Neutrophil (primary cell): Measurements from ENCODE around the gene LSR.

Experiments used
- H3K27ac ChIP-seq: fragments of 200-600 bp; sonication (generic); 2 replicates; pipeline ENCODE4 v1.5.1; 2016; ENCODE audit warnings: mild to moderate bottlenecking, moderate library complexity
- H3K27me3 ChIP-seq: fragments of 200-600 bp; sonication (generic); 2 replicates; pipeline ENCODE4 v1.6.0; 2016; ENCODE audit warnings: mild to moderate bottlenecking
- H3K36me3 ChIP-seq: fragments of 200-600 bp; sonication (generic); 2 replicates; pipeline ENCODE4 v1.5.1; 2017
- H3K4me1 ChIP-seq, 2 experiments: fragments of 200-600 bp in 1 of 2; sonication (generic) in 1 of 2; 1 replicate in 1 of 2; 2 replicates in 1 of 2; pipeline versions ENCODE4 v1.5.1 to v1.6.1; 2013 to 2016; ENCODE audit warnings: low read depth in 1 of 2, low read length in 1 of 2, mild to moderate bottlenecking in 1 of 2, moderate library complexity in 1 of 2; ENCODE audit not compliant: control insufficient read depth in 1 of 2, insufficient read depth in 1 of 2
- H3K4me3 ChIP-seq, 2 experiments: fragments of 200-600 bp in 1 of 2; sonication (generic) in 1 of 2; 1 replicate in 1 of 2; 2 replicates in 1 of 2; pipeline ENCODE4 v1.5.1; 2013 to 2016; ENCODE audit warnings: low read depth in 1 of 2, low read length in 1 of 2, mild to moderate bottlenecking in 1 of 2, moderate library complexity in 1 of 2
- H3K9me3 ChIP-seq: fragments of 200-600 bp; sonication (generic); 2 replicates; pipeline ENCODE4 v1.5.1; 2016
- TF ChIP-seq, protein P1 (sequence below): fragments of 200-600 bp; sonication (generic); IDR thresholded peaks from 2 replicates; pipeline ENCODE4 v1.5.1; 2016; ENCODE audit warnings: antibody characterized with exemption

The LSR gene

DNA sequence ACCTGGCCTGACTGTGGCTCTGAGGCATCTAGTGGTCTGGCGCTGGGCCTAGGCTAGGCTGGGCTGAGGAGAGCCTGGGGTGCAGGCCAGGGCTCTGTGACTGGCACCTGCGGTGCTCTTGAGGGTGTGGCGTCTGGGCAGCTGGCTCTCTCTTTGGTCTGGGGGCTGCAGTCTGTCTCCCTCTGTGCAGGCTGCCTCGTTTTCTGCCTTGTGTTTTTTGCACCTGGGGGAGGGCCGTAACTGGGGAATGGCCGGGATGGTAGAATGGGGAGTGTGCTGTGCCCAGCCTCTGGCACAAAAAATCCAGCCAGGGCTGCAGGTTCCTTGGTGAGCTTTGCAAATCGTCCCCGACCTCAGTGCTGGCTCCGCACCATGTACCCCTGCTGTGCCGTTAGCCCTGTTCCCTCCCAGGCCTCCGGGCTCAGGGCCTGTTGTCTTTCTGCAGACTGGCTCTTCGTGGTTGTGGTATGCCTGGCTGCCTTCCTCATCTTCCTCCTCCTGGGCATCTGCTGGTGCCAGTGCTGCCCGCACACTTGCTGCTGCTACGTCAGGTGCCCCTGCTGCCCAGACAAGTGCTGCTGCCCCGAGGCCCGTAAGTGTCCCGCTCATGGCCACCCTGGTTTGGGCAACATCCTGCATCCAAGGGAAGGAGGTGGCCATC, 13.4 kb downstream of the LSR start:
- H3K4me3 ChIP-seq, result no peak overlapping the region
- H3K9me3 ChIP-seq, result no peaks in the 10 kb centered on the region
- TF ChIP-seq, protein P1, sequence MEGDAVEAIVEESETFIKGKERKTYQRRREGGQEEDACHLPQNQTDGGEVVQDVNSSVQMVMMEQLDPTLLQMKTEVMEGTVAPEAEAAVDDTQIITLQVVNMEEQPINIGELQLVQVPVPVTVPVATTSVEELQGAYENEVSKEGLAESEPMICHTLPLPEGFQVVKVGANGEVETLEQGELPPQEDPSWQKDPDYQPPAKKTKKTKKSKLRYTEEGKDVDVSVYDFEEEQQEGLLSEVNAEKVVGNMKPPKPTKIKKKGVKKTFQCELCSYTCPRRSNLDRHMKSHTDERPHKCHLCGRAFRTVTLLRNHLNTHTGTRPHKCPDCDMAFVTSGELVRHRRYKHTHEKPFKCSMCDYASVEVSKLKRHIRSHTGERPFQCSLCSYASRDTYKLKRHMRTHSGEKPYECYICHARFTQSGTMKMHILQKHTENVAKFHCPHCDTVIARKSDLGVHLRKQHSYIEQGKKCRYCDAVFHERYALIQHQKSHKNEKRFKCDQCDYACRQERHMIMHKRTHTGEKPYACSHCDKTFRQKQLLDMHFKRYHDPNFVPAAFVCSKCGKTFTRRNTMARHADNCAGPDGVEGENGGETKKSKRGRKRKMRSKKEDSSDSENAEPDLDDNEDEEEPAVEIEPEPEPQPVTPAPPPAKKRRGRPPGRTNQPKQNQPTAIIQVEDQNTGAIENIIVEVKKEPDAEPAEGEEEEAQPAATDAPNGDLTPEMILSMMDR, result no peak
- H3K36me3 ChIP-seq, result no peaks in the 10 kb centered on the region
- peaks cover 23 to 26% of the 10 kb centered on the region in 2 experiments for H3K4me1 ChIP-seq
- peaks cover 30% of the 10 kb centered on the region for H3K27me3 ChIP-seq
- no peak overlapping the region for H3K27ac ChIP-seq

DNA sequence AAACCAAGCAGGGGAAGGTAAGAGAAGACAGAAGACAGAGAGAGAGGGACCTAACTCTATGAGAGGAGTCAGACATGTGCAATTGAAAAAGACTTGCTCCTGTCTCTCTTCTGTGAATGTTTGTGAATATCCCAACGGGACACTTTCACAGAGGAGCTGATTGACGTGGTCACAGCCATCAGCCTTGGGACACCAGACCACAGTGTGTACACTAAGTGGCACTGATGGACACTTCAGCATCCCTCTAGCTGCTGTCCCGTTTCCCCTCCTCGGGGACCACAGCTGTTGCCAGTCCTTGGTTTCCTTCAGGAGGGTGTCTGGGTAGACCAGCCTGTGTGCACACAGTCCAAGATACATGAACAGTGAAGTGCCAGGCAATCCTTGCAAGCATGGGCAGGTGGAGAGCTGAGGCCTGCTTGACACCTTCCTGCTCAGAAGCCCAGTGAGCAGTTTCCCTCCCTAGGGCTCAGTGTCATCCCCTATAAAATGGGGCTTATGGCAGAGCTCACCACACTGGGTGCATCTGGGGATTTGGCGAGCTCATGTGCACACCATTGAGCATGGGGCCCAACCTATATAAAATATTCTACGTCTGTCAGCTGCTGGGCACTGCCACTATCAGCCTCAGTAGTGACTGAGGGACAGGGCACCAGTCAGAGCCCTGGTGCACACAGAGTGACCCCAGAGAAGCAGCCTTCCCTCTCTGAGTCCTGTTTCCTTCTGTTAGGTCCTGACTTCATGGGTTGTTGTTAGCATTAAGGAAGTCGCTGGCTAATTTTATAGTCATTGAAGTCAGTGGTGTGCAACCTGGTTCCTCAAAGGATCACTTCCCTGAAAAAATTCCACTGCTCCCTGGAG, 15.7 kb downstream of the LSR start:
- Histone ChIP-seq H3K9me3 (no peaks in the 10 kb centered on the region), H3K4me1 (peaks cover 29 to 31% of the 10 kb centered on the region in 2 experiments), H3K27me3 (peaks cover 26% of the 10 kb centered on the region), H3K27ac (no peak overlapping the region), H3K36me3 (no peaks in the 10 kb centered on the region), H3K4me3 (no peak overlapping the region)
- TF ChIP-seq, protein P1, result no peak

- TF ChIP-seq, protein P1, result no peak
- Histone ChIP-seq H3K36me3 (peaks cover 7% of the 10 kb centered on the region), H3K27me3 (peaks cover 26% of the 10 kb centered on the region), H3K9me3 (no peaks in the 10 kb centered on the region), H3K4me3 (no peak overlapping the region), H3K27ac (no peak overlapping the region), H3K4me1 (peaks cover 37% of the 10 kb centered on the region in 2 experiments)
These were observed 16.5 kb downstream of the LSR start for GRCh38 chr19:35265126-35265899.

DNA sequence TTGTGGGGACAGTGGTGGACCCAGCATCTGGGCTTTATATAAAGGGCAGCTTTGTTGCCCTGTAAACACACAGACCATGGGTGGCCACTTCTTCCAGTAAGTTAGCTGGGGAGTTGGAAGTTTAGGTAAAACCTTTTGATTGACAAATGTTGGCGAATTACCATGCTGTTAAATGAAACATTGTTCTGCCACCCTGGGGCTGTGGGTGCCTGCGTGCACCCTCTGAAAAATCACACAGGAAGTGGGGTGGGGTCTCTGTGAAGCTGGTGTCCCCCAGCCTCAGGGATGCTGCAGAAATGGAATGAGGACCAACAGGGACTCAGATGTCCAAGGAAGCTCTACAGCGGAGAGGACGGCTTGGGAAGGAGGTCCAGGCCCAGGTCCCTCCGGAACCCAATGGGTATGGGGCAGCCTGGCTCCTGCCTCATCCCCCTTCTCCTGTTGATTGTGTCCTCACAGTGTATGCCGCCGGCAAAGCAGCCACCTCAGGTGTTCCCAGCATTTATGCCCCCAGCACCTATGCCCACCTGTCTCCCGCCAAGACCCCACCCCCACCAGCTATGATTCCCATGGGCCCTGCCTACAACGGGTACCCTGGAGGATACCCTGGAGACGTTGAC, 17.2 kb downstream of the LSR start:
- no peak overlapping the region for H3K4me3 ChIP-seq
- H3K9me3 ChIP-seq, result no peaks in the 10 kb centered on the region
- peaks cover 40 to 41% of the 10 kb centered on the region in 2 experiments for H3K4me1 ChIP-seq
- H3K36me3 ChIP-seq, result peaks cover 14% of the 10 kb centered on the region
- H3K27ac ChIP-seq, result no peak overlapping the region
- peaks cover 20% of the 10 kb centered on the region for H3K27me3 ChIP-seq
- TF ChIP-seq, protein P1, result no peak
